Fibroblast of upper back skin (primary cell): Measurements from ENCODE around the gene NR1H2.
"Not testable (repeated sequence)": the region's sequence is repeated elsewhere in the genome, so short reads cannot be mapped to it uniquely, and the experiment has no call there.

Experiments
- DNase-seq: peaks from one replicate; pipeline ENCODE4 v3.0.0-alpha.2; 2013

NR1H2 gene

DNA sequence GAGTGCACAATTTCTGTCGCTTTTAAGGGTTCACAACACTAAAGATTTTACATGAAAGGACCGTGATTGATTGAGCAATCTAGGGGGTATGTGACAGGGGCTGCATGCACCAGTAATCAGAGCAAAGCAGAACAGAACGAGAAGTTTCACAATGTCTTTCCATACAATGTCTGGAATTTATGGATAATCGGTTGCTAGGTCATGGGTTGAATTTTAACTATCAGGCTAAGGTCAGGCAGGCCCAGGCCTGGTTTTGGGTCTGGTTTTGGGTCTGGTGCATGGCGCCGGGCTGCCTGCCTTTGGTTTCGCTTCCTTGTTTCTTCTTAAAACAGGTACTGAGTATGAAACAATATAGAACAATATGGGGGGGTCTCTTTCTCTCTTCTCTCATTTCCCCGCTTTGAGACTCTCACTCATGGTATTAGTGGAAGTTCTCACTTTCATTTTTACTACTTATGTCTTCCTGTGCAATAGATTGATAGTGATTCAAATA, 29.1 kb upstream of the NR1H2 start:
- DNase-seq, result not testable (repeated sequence)

DNA sequence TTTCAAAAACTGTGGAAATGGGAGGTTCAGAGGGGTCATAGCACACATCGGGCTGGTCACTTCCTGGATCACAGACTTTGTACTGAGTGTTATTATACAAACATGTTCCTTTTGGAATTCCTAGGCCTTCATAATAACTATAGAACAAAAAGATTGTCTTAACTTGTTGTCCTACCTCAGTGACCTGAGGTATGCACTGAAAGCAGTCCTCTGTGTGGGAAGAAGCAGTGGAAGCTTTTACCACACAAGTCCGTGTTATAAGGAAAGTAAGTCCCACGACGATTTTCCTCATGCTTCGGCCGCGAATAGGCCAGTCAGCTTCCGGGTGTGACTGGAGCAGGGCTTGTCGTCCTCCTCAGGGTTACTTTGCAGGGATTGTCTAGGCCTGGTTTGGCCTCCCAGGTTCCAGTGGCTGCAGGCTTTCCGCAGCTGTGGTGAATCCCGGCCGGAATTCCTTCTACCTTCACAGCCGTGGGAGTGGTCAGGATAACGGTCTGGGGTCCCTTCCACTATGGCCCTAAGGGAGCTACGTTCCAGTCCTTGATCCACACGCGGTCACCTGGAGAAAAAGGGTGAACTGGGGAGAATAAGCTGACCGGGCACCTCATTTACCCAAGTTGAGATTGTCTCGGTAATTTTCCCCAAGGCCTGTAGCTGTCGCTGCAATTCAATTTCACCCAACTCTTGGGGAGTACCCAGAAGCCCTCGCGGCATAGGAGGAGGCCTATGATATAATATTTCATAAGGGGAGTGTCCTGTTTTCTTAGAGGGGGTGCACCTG, 26.8 kb upstream of the NR1H2 start:
- no peak for DNase-seq

DNA sequence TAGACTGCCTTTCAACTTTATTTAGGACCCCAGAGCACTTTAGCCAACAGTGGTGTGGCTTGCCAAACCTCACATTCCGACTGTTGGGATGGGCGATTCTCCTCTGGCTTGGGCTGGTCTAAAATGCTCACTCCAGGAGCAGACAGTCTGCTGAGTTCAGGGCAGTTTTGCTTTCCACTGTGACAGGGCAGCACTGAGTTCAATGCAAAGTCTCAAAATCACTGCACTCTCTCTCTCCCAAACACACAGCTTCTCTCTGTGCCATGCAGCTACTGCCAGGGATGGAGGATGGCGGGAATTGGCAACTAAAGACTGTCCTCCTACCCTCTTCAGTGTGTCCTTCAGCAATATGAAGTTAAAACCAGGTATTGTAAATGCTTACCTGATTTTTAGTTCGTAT, 24.0 kb upstream of the NR1H2 start:
- DNase-seq, result no peak

DNA sequence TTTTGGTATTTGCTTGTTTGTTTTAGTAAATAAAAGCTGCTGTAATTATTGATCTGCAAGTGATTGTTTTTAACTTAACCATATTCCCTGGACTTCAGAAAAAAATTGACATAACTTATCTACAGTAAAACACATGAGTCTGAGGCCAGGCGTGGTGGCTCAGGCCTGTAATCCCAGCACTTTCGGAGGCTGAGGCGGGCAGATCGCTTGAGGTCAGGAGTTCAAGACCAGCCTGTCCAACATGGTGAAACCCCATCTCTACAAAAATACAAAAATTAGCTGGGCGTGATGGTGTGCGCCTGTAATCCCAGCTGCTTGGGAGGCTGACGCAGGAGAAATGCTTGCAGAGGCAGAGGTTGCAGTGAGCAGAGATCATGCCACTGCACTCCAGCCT, 22.8 kb upstream of the NR1H2 start:
- DNase-seq, result not testable (repeated sequence)

DNA sequence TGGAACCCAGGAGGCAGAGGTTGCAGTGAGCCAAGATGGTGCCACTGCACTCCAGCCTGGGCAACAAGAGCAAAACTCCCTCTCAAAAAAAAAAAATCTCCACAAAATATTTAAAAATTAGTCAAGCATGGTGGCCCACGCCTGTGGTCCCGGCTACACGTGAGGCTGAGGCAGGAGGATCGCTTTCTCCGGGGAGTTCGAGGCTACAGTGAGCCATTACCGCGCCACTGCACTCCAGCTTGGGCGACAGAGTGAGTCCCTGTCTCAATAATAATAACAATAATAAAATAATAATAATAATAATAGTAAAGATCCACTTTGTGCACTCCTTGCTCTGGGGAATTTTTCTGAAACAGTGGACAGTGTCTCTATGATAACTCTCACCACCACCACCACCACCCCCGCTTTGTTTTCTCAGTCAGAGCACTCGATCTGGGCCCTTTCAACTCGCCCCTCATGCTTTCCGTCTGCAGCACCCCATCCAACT, 19.5 kb upstream of the NR1H2 start:
- no peak for DNase-seq

DNA sequence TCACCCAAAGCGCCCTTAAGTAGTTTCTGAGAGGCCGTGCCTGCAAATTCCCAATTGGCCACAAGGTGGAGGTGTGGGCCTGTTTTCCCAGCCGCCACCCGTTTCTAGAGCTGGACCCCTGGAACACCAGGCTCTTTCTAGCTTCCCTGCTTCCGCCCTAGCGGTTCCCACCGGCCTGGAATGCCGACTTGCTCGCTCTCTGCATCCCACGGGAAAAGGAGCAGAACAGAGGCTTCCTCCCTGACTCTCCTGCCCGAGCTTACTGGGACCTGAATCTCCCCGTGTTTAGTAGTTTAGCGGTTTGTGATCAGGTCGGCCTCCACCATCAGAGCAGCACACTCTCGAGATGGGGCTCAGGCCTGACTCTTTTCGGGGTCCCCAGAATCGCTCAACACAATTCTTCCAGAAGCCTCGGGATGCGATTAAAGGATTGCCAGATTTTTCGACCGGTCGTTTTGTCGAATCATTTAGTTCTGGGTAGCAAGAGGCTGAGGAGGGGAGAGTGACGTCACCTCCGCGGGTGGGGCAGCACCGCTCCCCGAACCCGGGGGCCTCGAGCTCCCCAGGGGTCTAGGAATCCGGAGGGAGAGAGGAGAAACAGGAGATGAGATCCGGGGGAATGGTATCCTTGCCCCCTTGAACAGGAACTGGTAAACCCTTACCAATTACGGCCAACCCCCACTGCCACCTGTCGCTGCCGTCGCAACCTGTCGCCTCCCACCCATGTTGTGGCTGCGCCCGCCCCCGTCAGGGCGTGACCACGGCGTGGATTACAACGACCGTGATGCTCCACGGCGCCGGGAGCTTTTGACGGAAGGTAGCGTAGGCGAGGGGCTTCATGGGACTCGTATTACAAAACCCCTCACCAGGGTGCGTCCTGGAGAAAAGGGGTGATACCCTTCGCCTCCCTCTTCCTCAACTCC, 18.8 kb upstream of the NR1H2 start:
- DNase-seq, result peak; percentile 60

DNA sequence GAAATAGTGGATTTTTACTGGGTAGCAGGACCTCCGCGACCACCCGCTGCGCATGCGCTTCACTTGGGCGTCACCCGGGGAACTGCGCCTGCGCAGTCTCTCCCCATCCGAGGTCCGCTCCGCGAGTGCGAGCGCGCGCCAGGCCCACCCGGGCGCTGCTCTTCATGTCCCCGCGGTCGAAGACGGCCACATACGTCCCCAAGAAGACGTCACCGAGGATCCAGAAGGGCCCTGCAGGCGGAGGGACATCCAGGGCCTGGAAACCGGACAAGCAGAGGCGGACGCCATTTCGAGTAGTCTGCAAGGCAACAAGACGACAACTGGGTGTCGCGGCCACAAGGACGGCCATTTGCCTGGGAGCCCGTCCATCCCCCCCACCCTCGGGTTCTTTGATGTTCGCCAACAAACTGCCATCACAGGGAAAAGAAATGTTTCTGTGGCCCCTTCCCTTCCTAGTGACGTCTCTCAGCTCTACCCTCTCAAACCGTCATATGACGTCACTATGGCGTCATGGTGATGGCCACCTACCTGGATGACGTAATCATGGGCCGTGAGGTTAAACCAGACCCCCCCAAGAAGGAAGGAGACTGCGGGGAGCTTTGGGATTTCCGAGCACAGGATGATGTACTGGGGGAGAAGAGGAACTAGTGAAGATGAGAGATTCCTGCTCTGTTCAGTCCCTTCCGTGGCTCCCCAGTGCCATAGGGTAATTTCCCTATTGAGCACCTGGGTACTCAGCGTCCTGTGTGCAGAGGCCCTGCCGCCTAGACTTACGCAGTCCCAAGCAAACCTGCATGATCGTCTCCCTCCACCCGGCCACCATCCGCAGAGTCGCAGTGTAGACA, 17.6 kb upstream of the NR1H2 start:
- DNase-seq, result peak; percentile 57

DNA sequence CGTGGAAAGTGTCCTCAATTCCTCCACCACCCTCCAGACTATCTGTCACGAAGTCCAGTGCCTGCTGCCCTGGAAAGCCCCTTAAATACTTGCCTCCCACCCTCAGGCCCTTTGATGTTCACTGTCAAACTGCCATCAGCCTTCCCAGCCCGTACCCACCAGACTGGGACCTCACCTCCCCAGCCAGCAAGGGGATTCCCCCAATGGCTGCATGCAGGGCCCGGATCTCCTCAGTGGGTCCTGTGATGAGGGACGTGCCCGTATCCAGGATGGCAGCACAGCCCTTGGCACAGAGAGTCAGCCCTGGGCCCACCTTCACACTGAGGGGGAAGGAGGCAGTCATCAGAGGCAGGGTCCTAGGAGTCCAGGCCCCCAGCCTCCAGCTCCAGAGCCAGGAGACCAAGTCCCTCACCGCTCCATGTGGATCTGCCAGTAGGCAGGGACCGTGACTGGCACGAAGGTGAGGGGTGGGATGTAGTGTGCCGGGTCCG, 16.9 kb upstream of the NR1H2 start:
- DNase-seq, result no peak

DNA sequence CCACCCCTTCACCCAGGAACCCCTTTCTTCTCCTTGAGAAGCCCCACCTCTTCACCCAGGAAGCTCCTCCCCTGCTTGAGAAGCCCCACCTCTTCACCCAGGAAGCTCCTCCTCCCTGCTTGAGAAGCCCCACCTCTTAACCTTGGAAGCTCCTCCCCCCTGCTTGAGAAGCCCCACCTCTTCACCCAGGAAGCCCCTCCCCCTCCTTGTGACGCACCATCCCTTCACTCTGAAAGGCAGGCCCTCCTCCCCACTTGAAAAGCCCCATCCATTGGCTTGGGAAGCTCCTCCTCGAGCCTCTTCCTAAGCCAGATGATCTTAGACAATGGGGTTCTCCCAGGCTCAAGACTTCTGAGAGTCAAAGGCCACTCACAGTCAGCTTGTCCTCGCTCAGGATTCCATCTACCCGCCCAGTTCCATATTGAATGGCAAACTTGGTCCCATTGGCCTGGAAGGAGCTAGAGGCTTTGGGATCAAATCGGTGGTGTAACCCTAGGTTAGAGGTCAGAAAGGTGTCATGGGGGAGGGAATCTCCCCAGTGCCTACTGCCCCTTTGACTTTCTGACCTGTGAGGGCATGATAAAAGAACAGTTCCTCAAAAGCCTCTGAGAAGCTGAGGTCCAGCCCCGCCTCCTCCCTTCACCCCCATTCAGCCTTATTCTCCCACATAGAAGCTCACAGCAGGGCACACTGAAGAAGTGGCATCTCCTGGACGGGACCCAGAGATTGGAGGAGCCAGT, 14.8 kb upstream of the NR1H2 start:
- DNase-seq, result no peak

DNA sequence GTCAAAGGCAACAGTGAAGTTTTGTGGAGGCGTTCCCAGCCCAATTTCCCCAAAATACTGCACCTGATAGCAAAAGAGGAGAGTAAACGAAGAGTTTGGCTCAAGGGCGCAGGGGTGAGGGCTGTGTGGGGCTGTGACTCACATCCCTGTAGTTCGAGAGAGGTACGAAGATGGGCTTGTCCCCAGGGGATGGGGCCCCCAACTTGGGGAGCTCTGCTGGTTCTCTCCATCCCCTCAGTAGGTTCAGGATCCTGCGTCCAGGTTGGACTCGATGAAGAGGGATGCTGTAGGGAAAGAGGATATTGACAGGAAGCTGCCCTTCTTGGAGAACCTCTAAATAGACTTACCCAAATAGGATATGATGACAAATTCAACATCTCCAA, 14.2 kb upstream of the NR1H2 start:
- DNase-seq, result no peak

DNA sequence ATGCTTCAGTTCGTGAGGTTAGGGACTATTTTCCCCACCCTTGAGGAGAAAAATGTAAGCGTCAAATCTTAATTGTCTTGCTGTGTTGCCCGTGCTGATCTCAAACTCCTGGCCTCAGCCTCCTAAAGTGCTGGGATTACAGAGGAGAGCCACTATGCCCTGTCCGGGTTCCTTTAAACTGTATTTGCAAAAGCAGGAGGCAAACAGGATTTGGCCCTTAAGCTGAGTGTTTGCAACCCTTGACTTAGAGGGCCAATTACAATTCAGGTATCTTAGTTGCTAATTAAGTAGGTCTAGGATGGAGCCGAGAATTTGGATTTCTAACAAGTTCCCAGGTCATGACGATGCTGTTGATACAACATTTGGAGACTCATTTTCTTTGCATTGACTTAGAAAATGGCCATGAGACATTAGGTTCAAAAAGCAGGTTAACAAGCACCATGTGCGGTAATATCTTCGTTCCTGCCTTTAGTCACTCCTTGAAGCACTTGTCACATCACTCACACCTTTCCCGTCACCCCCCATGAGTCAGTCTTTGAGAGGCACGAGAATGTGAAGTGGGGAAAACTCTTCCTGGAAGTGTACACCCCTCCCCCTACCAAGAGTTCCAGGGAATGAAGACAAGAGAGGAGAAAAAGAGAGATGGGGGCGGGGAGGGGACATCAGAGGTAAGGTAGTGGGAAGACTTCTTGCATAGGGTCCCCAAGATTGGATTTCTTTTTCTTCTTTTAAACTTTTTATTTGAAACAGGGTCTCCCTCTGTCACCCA, 13.4 kb upstream of the NR1H2 start:
- DNase-seq, result no peak

DNA sequence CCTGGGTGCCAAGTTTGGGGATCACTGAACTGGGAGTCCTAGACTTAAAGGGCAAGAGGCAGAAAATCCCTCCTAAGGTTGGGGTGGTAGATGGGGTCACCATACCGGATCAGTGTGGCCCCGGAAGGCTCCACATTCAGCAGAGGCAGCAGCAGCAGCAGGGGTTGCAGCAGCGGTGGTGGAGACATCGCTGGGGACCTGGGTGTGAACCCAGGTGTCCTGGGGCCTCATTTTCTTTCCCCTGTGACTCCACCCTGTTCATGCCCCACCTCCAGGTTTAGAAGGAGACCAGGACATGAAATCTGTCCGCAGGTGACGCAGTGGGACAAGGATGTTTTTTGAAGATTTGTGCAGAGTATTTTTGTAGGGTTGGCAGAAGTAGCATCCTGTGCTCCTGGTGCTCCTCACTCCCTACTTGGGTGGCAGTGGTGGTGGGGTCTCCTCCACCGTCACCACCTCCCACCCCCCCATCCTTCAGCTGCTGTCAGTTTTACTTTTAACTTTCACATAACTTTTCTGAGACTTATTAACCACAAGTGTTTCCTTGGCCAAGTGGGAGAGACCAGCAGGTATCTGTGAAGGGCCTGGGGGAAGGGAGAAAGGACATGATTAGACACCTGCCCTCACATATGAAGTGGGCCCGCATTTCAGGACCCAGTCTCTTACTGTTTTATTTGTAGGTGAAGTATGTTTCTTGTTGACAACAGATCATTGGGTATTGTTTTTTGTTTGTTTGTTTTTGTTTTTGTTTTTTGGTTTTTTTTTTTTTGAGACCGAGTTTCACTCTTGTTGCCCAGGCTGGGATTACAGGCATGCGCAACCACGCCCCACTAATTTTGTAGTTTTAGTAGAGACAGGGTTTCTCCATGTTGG, 10.6 kb upstream of the NR1H2 start, which contains the start of gene NAPSA:
Gene NAPSA (minus strand): TSS at position 206 of the 873 bp plus-strand sequence. CDS start 18 bp downstream, at position 188.
- DNase-seq, result no peak

DNA sequence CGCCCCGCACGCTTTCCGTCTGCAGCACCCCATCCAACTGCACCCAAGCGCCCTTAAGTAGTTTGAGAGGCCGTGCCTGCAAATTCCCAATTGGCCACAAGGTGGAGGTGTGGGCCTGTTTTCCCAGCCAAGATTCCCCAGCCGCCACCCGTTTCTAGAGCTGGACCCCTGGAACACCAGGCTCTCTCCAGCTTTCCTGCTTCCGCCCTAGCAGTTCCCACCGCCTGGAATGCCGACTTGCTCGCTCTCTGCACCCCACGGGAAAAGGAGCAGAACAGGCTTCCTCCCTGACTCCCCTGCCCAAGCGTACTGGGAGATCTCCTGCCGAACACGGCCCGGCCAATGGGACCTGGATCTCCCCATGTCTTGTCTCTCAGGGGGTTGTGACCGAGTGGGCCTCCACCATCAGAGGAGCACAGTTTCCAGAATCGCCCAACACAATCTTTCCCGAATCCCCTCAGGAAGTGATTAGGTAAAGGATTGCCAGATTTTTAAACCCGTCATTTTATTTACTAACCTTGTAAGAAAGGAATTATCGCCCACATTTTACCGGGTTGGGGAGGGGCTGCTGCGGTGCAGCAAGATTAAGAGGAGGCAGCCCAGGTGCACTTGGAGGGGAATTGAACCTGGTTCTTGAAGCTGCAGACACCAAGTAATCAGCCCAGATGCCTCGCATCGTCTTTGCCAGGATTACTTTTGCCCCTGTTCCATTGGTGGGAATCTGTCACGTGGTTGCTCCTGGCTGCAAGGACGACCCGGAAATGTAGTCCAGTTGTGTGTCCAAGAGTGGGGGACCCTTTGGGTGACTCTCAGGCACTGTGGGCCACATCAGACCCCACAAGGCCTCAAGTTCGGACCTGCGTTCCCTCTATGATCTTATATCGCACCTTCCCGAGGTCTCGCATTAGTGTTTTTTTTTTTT, 7.3 kb upstream of the NR1H2 start:
- peak; percentile 91 for DNase-seq

DNA sequence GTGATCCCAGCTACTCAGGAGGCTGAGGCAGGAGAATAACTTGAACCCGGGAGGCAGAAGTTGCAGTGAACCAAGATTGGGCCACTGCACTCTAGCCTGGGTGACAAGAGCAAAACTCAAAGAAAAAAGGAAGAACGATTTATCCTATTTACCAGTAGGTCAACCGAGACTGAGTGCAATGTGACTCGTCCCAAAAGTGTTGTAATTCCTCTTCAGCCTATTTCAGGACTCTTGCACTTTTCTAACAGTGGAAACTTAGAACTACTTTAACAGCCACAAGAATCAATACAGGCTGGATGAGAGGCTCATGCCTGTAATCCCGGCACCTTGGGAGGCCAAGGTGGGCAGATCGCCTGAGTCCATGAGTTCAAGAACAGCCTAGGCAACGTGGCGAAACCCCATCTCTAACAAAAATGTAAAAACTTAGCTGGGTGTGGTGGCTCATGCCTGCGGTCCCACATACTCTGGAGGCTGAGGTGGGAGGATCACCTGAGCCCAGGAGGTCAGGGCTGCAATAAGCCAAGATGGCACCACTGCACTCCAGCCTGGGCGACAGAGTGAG, 4.3 kb upstream of the NR1H2 start:
- no peak for DNase-seq

DNA sequence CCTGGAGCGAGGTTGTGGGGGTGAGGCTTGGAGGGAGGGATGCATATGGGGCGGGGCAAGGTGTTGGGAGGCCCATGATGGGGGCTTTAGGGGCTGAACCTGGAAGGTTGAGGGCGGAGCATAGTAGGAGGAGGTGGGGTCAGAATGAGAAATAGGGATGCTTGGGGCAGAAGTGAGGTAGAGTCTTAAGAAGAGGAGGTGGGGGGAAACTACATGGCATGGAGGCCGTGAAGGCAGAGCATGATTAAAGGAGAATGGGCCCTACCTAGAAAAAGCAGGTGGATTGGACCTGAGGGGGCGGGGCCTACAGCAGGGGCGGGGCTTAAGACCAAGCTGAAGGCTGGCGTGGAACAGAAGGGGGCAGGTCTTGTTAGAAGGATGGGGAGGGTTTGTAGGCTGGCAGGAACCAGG, 799 bp downstream of the NR1H2 start:
- no peak for DNase-seq

DNA sequence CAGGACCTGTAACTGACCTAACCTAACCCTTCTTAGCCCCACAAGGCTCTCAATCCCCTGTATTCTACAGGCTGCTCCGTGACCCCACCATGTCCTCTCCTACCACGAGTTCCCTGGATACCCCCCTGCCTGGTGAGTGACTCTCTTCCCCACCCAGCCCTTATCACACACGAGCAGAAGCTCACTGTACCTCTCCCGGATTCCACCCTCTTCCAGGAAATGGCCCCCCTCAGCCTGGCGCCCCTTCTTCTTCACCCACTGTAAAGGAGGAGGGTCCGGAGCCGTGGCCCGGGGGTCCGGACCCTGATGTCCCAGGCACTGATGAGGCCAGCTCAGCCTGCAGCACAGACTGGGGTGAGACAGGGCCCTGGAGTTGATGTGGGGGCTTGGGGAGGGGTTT, 1.3 kb downstream of the NR1H2 start:
- DNase-seq, result no peak

DNA sequence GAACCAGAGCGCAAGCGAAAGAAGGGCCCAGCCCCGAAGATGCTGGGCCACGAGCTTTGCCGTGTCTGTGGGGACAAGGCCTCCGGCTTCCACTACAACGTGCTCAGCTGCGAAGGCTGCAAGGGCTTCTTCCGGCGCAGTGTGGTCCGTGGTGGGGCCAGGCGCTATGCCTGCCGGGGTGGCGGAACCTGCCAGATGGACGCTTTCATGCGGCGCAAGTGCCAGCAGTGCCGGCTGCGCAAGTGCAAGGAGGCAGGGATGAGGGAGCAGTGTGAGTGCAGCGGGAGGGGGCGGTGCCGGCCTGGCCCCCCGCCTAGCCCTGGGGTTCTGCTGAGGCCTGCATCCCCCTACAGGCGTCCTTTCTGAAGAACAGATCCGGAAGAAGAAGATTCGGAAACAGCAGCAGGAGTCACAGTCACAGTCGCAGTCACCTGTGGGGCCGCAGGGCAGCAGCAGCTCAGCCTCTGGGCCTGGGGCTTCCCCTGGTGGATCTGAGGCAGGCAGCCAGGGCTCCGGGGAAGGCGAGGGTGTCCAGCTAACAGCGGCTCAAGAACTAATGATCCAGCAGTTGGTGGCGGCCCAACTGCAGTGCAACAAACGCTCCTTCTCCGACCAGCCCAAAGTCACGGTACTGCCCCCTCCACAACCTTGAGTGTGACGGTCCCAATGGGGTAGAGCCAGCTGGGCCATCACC, 2.1 kb downstream of the NR1H2 start:
- DNase-seq, result no peak

DNA sequence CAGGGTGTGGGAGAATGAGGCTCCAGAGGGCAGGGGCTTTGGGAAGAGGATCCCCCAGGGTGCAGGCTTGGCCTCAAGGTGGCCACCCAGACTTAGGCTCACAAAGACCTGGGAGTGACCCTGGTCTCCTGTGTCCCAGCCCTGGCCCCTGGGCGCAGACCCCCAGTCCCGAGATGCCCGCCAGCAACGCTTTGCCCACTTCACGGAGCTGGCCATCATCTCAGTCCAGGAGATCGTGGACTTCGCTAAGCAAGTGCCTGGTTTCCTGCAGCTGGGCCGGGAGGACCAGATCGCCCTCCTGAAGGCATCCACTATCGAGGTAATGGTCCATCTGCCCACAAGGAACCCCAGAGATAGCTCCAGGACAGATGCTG, 2.6 kb downstream of the NR1H2 start:
- no peak for DNase-seq
